KBM-7 (cell line): ENCODE measurements around the gene BORCS6.

ENCODE experiments used
- DNase-seq: peaks from one replicate; pipeline ENCODE4 v3.0.0-alpha.2; 2015
- in situ Hi-C: fragments of 300-500 bp; cut with MboI; formaldehyde crosslinking; loops from 2 replicates; pipeline ENCODE4 v1.14.3; 2020; ENCODE audit warnings: low sequenced_read_pairs, low pct_unique_long_range_greater_than_20kb, mixed read lengths

BORCS6 gene

DNA sequence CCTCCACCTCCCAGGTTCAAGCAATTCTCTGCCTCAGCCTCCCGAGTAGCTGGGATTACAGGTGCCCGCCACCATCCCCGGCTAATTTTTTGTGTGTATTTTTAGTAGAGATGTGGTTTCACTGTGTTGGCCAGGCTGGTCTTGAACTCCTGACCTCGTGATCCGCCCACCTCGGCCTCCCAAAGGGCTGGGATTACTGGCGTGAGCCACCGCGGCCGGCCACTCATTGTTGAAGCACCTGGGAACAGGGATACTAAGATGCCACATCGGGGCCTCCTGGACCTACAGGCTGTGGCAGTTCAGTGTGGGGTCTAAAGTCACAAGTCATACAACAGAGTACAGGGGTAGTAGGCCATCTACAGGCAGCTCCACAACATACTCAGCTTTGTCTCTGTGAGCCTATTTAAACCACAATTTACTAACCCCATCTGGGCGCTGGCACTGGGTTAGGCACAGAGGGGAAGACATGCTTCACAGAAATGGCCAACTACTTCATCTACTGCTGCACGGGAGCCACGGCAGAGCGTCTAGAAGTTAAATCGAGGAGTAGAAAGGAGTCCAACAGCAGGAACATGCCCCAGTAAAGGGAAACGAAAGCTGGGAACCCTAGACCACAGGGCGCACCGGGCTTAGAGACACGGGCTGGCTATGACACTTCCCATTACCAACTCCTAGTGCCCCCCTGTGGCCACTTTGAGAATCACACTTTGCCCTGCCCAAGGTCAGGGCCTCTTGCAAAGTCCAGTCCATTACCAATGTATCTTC lies 31.5 kb downstream of the BORCS6 start:
- in situ Hi-C loops = no loop called here
- DNase-seq = peak; percentile 90

DNA sequence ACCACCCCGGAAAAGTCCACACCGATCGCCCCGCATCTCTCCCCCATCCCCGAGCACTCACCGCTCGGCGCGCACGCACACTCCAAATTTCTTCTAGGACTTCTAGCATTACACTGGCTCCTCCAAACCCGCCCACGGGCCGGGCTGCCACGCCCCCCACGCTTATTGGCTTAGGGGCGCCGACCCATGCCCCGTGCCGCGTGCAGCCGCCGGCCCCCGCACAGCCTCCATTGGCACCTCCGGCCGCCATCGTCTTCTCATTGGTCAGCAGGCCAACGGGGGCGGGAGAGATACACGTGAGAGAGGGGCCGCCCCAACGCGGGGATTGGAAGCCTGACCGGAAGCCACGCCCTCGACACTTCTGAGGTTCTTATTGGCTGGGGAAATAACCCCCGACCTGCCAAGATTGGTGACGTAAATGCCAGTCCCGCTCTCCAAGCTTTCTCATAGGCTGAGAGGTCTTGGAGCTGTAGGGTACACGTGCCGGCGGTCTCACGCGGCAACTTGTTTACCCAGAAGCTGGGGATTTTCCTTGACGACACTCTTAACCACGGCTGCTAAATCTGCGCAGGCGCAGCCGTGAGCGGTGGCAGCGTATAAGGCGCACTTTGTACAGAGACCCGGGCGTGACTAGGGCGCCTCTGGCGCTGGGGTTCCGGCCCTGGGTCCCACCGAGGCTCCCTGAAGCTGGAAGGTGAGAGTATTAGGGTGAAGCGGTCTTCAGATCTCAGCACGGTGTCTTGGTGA lies 33.6 kb downstream of the BORCS6 start:
- in situ Hi-C loops = no loop called here
- peak; percentile 100 for DNase-seq

DNA sequence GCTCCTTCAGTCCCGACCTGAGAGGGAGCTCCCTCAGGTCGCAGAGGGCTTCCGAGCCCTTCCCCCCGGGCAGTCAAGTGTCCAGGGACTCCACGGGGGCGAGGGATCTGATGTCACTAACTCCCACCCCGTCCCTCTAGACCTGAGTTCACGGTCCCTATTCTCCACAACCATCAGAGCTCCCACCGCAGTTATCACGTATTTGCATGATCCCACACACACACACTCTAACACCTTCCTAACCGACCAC lies 34.1 kb downstream of the BORCS6 start:
- no peak for DNase-seq
- in situ Hi-C loops = no loop called here

GRCh38 chr17:8155231-8155995 lies 34.6 kb downstream of the BORCS6 start:
- in situ Hi-C loops = no loop called here
- DNase-seq = no peak

GRCh38 chr17:8154608-8155155 lies 35.3 kb downstream of the BORCS6 start:
- DNase-seq = no peak
- in situ Hi-C loops = no loop called here

DNA sequence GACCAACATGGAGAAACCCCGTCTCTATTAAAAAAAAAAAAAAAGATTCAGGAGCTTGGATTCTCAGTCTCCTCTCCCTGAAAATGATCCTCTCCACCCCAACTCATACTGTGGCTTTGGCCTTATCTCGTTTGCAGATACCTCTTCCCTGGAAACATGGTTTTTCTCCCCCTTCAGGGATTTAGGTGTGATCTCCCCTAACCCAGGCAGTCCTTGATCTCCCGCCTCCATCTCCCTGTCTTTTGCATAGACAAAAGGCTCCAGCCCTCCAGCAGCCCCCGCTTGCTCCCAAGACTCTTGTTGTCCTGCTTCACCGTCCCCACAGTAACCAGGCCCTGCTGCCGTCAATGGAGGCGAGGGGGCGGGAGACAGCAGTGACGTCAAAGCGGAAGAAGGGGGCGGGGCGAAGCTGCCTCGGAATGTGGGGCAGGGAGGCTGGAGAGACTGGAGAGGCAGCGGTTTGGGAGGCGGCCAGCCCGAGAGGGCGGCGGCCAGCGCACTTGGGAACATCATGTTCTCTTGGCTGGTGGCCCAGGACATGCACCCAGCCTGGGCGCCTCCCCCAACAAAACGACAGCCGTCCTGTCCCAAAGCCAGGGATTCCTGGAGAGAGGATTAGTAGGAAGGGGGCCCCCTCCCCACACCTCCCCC lies 35.9 kb downstream of the BORCS6 start:
- in situ Hi-C loops = no loop called here
- DNase-seq = peak; percentile 96

- in situ Hi-C loops = no loop called here
- peak; percentile 51 for DNase-seq
These were observed 36.4 kb downstream of the BORCS6 start for GRCh38 chr17:8153525-8153956.

GRCh38 chr17:8153031-8153451 lies 36.9 kb downstream of the BORCS6 start:
- in situ Hi-C loops = no loop called here
- no peak for DNase-seq

DNA sequence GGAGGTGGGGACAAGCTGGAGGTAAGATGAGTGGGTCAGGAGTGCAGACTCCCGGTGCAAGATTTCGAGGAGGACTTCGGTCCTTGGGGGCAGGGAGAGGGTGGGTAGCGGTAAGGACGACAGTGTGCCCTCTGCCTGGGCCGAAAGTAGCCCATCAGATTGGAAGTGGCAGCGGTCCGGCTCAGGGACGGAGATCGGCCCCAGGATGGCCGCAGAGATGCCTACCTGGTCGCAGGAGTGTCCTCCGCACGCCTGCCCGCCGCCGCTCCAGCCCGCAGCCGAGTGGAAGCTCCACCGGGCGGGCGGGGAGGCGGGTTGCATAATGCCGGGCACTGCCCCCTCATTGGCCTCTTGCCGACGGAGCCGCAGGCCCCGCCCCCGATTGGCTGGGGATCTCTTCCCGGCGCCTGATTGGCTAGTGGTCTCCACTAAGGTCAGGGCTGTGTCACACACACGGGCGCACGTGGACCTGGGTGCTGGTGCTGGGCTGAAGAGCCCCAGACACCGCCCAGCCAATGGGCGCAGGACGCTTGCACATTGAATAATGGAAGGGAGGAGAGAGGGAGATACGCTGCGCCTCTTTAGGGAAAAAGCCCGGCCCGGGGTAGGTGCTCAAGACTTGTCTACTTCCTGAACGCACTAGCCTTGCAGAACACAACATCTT lies 37.7 kb downstream of the BORCS6 start, which contains the start of gene PER1:
PER1 (minus strand) TSS at position 293 of the 664 bp plus-strand sequence. CDS start 1,698 bp downstream, outside the sequence.
- in situ Hi-C loops = no loop called here
- DNase-seq = peak; percentile 93

DNA sequence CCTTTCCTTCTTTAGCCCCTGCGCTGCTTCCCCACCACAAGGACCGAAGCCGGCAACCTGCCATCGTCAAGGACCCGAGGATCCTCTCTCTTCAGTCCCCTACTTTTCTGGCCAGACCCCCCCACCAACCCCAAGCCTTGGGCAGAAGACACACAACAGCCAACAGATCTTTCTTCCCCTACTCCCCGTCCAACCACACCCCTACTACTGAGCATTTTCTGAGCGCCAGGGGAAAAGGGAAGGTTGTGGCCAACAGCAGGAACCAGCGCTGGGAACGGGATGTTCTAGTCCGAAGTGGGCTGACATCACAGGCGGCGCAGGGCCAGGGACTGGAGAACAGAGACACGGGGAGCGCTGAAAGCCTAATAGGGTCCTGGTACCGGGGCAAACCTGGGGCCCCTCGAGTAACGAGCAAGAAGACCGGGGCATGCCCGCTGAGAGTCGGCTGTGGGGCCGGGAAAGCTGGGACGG lies 38.3 kb downstream of the BORCS6 start:
- in situ Hi-C loops = no loop called here
- DNase-seq = peak; percentile 62

GRCh38 chr17:8151120-8151640 lies 38.8 kb downstream of the BORCS6 start:
- in situ Hi-C loops = no loop called here
- peak; percentile 92 for DNase-seq

DNA sequence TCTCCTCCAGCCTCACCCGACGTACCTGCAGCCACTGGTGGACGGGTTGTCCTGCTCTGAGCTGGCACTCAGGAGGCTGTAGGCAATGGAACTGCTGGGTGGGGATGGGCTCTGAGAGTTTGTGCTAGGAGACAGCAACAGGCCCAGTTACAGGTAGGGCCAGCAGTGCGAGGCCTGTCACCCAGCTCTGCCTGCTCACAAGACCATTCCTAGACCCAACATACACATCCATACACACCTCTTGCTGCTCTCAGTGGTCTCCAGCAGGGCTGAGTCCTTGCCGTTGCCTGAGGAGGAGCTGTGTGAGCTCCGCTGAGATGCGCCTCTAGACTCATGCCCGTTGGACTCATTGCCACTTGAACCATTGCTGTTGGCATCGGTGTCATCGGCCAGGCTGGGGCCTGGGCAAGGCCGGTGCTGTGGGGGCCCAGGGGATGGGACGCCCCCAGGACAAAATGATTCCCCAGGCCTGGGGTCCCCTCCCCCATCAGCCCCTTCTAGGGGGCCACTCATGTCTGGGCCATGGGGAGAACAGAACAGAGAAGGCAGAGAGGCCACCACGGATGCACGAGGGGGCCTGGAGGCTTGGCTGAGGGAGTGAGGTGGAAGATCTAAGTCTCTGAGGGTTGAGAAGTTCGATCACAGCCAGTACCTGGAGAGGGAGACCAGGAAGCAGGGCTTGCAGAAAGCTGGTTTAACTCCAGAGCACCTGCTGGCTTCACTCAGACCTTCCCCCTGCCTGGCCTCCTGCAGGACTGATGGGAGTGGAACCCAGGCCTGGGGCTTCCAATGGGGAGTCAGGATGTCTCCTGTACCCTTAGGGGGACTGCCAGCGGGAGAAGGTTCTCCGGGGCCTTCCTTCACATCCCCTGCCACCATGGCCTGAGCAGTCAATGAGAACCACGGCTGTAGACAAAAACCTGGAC lies 39.5 kb downstream of the BORCS6 start:
- no peak for DNase-seq
- in situ Hi-C loops = no loop called here

GRCh38 chr17:8149419-8150193 lies 40.4 kb downstream of the BORCS6 start:
- no peak for DNase-seq
- in situ Hi-C loops = no loop called here

DNA sequence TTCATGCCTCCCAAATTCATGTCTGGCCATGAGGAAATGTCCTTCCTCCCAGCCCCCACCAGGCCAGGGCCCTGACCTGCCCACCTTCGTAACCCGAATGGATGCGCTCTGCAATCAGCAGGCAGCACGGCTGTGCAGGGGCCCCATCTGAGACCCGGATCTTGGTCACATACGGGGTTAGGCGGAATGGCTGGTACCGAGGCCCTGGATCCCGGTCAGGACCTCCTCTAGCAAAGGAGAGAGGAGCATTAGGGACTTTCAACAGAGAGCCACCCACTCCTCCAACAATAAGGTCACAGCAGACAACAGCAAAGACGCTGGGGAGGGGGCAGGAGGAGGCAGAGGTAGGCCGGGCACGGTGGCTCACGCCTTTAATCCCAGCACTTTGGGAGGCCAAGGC lies 41.4 kb downstream of the BORCS6 start:
- DNase-seq = no peak
- in situ Hi-C loops = no loop called here

DNA sequence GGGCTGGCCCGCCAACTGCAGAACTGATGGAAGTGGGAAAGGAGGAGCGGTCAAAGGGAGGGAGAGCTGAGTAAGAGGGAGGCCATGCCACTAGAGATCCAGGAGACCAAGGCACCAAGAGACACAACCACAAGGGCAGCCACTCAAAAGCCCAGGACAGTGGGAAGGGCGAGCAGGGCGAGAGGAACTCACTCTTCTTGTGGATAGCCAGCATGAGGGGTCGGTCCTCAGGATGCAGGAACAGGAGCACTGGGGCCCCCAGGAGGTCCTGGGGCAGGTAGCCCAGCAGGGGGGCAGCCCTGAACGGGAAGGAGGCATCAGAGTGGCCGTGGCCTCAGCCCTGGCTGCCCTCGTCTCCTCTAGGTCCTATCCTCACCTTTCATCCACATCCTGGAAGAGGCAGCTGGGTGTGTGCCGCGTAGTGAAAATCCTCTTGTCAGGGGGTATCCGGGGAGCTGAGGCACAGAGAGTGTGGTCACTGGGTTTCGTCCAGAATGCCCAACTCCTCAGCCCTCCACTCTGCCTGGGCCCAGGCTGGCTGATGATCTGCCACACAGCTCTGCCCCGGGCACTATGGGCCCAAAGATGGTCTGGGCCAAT lies 42.1 kb downstream of the BORCS6 start:
- in situ Hi-C loops = no loop called here
- DNase-seq = no peak

GRCh38 chr17:8147141-8147804 lies 42.7 kb downstream of the BORCS6 start:
- no peak for DNase-seq
- in situ Hi-C loops = no loop called here
